GM23248 (cell line): Measurements from ENCODE around the gene STX4. TPM values are rescaled to one million over a fixed set of nuclear protein-coding genes. Genes with fewer than 3 reads are reported as not detected.
A peak's percentile ranks its signal among the peaks of the same experiment; 100 is the strongest.

ENCODE experiments used
- DNase-seq: peaks from one replicate; pipeline ENCODE4 v3.0.0-alpha.2; 2015
- H2AFZ ChIP-seq: fragments of 200-600 bp; sonication (generic); 2 replicates; pipeline ENCODE4 v1.6.1; 2016; ENCODE audit warnings: antibody characterized with exemption
- H3F3A ChIP-seq: fragments of 200-600 bp; sonication (generic); 2 replicates; pipeline ENCODE4 v1.6.1; 2016; ENCODE audit warnings: mild to moderate bottlenecking, antibody characterized with exemption, mixed run types; ENCODE audit not compliant: insufficient read depth
- H3K27ac ChIP-seq: fragments of 200-600 bp; sonication (generic); 2 replicates; pipeline ENCODE4 v1.5.1; 2016; ENCODE audit warnings: mild to moderate bottlenecking
- H3K27me3 ChIP-seq: fragments of 200-600 bp; sonication (generic); replicated peaks from 2 replicates; pipeline ENCODE4 v1.6.1; 2016; ENCODE audit warnings: mild to moderate bottlenecking; ENCODE audit not compliant: insufficient read depth
- H3K36me3 ChIP-seq: fragments of 200-600 bp; sonication (generic); 2 replicates; pipeline ENCODE4 v1.6.1; 2016; ENCODE audit warnings: low read depth, mild to moderate bottlenecking
- H3K4me1 ChIP-seq: fragments of 200-600 bp; sonication (generic); 2 replicates; pipeline ENCODE4 v1.6.1; 2016; ENCODE audit warnings: mild to moderate bottlenecking; ENCODE audit not compliant: insufficient read depth
- H3K4me2 ChIP-seq: fragments of 200-600 bp; sonication (generic); one replicate; pipeline ENCODE4 v1.6.1; 2016; ENCODE audit warnings: mild to moderate bottlenecking; ENCODE audit not compliant: unreplicated experiment
- H3K4me3 ChIP-seq: fragments of 200-600 bp; sonication (generic); 2 replicates; pipeline ENCODE4 v1.5.1; 2016; ENCODE audit warnings: mild to moderate bottlenecking
- H3K79me2 ChIP-seq: fragments of 200-600 bp; sonication (generic); 2 replicates; pipeline ENCODE4 v1.6.1; 2016; ENCODE audit warnings: mild to moderate bottlenecking; ENCODE audit not compliant: insufficient read depth
- H3K9ac ChIP-seq: fragments of 200-600 bp; sonication (generic); 2 replicates; pipeline ENCODE4 v1.6.1; 2016; ENCODE audit warnings: mild to moderate bottlenecking
- H3K9me2 ChIP-seq: fragments of 200-600 bp; sonication (generic); 2 replicates; pipeline ENCODE4 v1.6.1; 2016; ENCODE audit warnings: mixed run types, mild to moderate bottlenecking, moderate library complexity; ENCODE audit not compliant: insufficient read depth
- H3K9me3 ChIP-seq: fragments of 200-600 bp; sonication (generic); one replicate; pipeline ENCODE4 v1.6.1; 2017; ENCODE audit warnings: low read depth
- H4K20me1 ChIP-seq: fragments of 200-600 bp; sonication (generic); 2 replicates; pipeline ENCODE4 v1.6.0; 2016; ENCODE audit not compliant: insufficient read depth
- EZH2 ChIP-seq: fragments of 200-600 bp; sonication (generic); IDR thresholded peaks from 2 replicates; pipeline ENCODE4 v1.6.1; 2018; ENCODE audit warnings: antibody characterized with exemption, mild to moderate bottlenecking; ENCODE audit not compliant: insufficient read depth, poor library complexity, severe bottlenecking
- EZH2phosphoT487 ChIP-seq: fragments of 200-600 bp; sonication (generic); IDR thresholded peaks from 2 replicates; pipeline ENCODE4 v1.6.1; 2018; ENCODE audit warnings: antibody characterized with exemption, moderate library complexity, mild to moderate bottlenecking, low read depth; ENCODE audit not compliant: insufficient read depth
- WGBS, 2 experiments: methylation state at CpG; one replicate each; pipeline ENCODE4 v1.1.6; 2015 to 2017; ENCODE audit warnings: low lambda C conversion rate in 2 of 2, low coverage in 1 of 2; ENCODE audit errors: missing lambda C conversion rate in 2 of 2; 5-methylcytosine and 5-hydroxymethylcytosine counted together
- in situ Hi-C: fragments of 300-500 bp; cut with MboI; formaldehyde crosslinking; loops from 2 replicates; pipeline ENCODE4 v1.15.0; 2020
- polyA plus RNA-seq: library from polyadenylated mRNA; unstranded; fragments of >200 nt; fragmentation: Nextera tagmentation; extraction: Ambion mirVana; gene quantifications from 2 replicates; pipeline ENCODE4 v1.2.1, GENCODE V29; 2016
- total RNA-seq: library from RNA; depleted of rRNA; stranded (reverse); fragments of >200 nt; shearing (Covaris generic); gene quantifications from 2 replicates; pipeline ENCODE4 v1.2.3, GENCODE V29; 2014; rRNA removed

Gene STX4, protein sequence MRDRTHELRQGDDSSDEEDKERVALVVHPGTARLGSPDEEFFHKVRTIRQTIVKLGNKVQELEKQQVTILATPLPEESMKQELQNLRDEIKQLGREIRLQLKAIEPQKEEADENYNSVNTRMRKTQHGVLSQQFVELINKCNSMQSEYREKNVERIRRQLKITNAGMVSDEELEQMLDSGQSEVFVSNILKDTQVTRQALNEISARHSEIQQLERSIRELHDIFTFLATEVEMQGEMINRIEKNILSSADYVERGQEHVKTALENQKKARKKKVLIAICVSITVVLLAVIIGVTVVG
- total RNA-seq (24.9 and 25.8 TPM in 2 replicates), polyA plus RNA-seq (49.3 and 52.1 TPM in 2 replicates)

DNA sequence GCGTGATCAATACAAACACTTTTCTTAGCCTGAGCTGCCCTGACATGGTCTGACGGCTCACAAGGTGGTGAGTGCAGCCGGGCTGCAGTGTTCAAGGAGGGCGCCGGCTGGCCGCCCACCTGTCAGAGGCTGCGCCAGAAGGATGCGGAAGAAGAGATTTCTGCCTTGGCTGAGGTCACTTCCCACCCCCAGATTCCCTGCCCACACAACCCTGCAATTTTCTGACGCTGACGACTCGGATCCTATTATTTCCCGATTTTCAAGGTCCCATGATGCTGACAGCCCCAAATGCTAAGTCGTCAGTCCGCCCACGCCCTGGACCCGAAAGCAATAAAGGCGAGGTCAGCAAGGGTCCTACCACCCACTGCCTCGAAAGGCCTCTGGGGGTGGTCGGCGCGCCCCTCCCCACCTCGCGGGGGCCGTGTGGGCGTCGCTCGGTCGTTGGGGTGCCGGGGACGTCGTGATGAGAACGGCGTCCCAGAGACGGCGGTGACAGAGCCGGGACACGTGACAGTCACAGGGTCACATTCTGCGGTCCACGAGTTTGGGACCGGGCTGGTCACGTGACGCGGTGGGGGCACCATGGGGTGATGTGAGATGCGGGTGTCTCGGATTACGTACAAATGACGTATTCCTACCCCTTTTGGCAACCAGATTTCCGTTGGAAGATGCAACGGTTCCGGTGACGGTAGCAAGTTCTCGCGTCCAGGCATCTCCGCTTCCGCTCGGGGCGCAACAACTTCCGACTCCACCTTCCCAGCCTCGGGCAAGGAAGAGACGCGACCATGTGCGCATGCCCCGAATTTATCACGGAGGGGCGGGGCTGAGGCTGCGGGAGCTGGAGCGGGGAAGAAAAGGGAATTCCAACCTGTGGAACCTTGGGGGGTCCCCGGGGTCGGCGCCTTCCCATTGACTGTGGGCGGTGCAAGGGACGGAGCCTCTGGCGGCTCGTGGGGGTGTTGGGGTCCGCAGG is at the start of gene STX4:
STX4 (plus strand) TSS at position 823 of the 973 bp plus-strand sequence. CDS start 248 bp downstream, outside the sequence.
- Histone ChIP-seq H3K36me3 (peaks cover 9% of the 10 kb centered on the region; the same call in 1 of the 2 replicates), H3K79me2 (peaks cover 38% of the 10 kb centered on the region), H3K27ac (peak within 1 kb of the TSS; percentile 97), H3K4me1 (peaks cover 7% of the 10 kb centered on the region; the same call in 1 of the 2 replicates), H3F3A (peaks cover 8% of the 10 kb centered on the region), H3K9ac (peak within 1 kb of the TSS; percentile 96), H2AFZ (peak within 1 kb of the TSS; percentile 79), H3K9me3 (no peaks in the 10 kb centered on the region), H3K9me2 (no peaks in the 10 kb centered on the region), H3K27me3 (no peaks in the 10 kb centered on the region), H4K20me1 (no peaks in the 10 kb centered on the region; the same call in 1 of the 2 replicates), H3K4me2 (peak within 1 kb of the TSS; percentile 82), H3K4me3 (peak within 1 kb of the TSS; percentile 98)
- in situ Hi-C loops = no loop called here
- peak; percentile 100 for DNase-seq
- WGBS, 2 experiments = 1% methylated on average over 67 to 72 of the region's 75 CpGs
- TF ChIP-seq EZH2phosphoT487 (no peak), EZH2 (no peak)

DNA sequence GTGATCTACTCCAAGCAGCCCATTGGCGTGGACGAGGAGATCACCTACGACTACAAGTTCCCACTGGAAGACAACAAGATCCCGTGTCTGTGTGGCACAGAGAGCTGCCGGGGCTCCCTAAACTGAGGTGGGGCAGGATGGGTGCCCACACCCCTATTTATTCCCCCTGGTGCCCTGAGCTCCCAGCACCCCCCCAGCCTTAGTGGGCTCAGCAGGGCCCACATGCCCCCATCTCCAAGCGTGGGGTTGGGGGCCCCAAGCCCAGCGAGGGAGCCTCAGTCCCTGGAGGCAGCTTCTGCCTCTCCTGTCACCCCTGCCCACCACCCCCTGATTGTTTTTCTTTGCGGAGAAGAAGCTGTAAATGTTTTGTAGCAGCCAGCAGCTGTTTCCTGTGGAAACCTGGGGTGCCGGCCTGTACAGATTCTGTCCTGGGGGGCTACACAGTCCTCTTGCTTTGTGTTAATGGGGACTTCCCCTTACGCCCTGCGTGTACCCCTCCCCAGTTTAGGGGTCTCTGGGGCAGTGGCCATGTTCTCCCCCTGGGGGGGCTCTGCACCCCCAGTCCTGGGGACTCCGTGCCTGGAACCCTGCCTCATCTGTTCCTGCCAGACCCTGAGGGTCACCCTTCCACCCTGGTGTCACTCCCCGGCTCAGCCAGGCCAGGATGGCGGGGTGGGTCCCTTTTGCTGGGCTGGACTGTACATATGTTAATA is 49.3 kb upstream of the STX4 start:
- H3K79me2 ChIP-seq = no peaks in the 10 kb centered on the region
- H3K27me3 ChIP-seq = no peaks in the 10 kb centered on the region
- 0 out of 2 replicates have a peak, but pooled peaks cover 3% of the 10 kb centered on the region for H3K36me3 ChIP-seq
- TF ChIP-seq EZH2 = no peak
- no peak for TF ChIP-seq EZH2phosphoT487
- H3K4me2 ChIP-seq = no peak overlapping the region
- H4K20me1 ChIP-seq = no peaks in the 10 kb centered on the region
- H3K27ac ChIP-seq = peak overlapping the region; percentile 80; the same call in 1 of the 2 replicates
- no peak overlapping the region for H3K4me3 ChIP-seq
- WGBS, 2 experiments = 90 to 92% methylated on average over 14 of the region's 14 CpGs
- no peak for DNase-seq
- no peak overlapping the region for H2AFZ ChIP-seq
- H3K4me1 ChIP-seq = peaks cover 19% of the 10 kb centered on the region
- 0 out of 2 replicates have a peak overlapping the region, but pooled peaks have one; percentile 80 for H3K9ac ChIP-seq
- peaks cover 13% of the 10 kb centered on the region for H3F3A ChIP-seq
- H3K9me3 ChIP-seq = no peaks in the 10 kb centered on the region
- in situ Hi-C loops = loop anchor here (25.0 kb wide), 1 partner anchor 453 kb away; the partner anchor contains the start of genes COX6A2 and ZNF843
- no peaks in the 10 kb centered on the region for H3K9me2 ChIP-seq

DNA sequence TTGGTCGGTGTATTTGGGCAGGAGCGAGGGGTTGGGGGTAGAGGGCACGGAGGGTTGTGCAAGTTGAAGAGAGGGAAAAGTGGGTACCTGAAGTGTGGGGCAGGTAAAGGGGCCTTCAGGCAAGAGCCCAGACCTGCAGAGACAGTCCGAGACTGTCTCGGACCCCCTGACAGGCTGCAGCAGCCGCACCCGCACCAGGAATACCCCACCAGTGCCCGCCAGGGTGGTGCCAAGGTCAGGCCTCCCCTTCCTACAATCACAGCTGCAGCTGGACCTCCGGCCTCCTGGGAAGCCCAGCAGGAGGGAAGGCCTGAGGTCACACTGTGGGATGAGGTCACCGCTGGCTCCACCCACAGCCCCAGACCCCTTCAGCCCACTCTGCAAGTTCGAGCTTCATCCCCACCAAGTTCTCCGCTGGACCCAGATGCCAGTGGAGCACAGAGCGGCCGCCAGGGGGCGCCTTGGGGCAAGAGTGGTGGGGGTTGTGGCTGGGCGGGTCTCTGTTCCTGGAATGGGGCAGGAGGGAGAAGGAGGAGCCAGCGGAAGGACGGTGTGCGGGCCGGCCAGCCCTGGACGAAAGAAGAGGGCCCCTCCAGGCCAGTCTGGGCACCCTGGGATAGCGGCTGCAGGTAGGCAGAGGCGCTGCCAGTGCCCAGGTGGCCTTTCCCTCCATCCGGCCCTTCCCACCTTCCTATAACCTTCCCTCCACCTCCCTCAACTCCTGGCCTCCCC is 48.5 kb upstream of the STX4 start, which contains the start of gene HSD3B7:
HSD3B7 (plus strand) TSS at position 539 of the 732 bp plus-strand sequence. CDS start 452 bp downstream, outside the sequence.
- Histone ChIP-seq H3K27me3 (no peaks in the 10 kb centered on the region), H2AFZ (peak within 1 kb of the TSS; percentile 57), H3K27ac (peak within 1 kb of the TSS; percentile 36), H3K4me3 (peak within 1 kb of the TSS; percentile 73), H3K9me3 (no peaks in the 10 kb centered on the region), H3K4me2 (peak within 1 kb of the TSS; percentile 77), H3F3A (peaks cover 13% of the 10 kb centered on the region), H3K9ac (peak within 1 kb of the TSS; percentile 80), H3K9me2 (no peaks in the 10 kb centered on the region), H3K79me2 (no peaks in the 10 kb centered on the region), H3K36me3 (0 out of 2 replicates have a peak, but pooled peaks cover 3% of the 10 kb centered on the region), H3K4me1 (peaks cover 19% of the 10 kb centered on the region), H4K20me1 (no peaks in the 10 kb centered on the region)
- TF ChIP-seq EZH2 = no peak
- no peak for TF ChIP-seq EZH2phosphoT487
- 20 to 35% methylated on average over 16 to 21 of the region's 24 CpGs for WGBS, 2 experiments
- in situ Hi-C loops = loop anchor here (25.0 kb wide), 1 partner anchor 452 kb away; the partner anchor contains the start of genes COX6A2 and ZNF843
- DNase-seq = peak; percentile 89
